Measurements from ENCODE around the gene PPP3R1. TPM values are rescaled to one million over a fixed set of nuclear protein-coding genes. Genes with fewer than 3 reads are reported as not detected.

Gene PPP3R1
- total and polyA plus RNA-seq, 9 donors = 22.4 to 75.7 (median 54.0) TPM

DNA sequence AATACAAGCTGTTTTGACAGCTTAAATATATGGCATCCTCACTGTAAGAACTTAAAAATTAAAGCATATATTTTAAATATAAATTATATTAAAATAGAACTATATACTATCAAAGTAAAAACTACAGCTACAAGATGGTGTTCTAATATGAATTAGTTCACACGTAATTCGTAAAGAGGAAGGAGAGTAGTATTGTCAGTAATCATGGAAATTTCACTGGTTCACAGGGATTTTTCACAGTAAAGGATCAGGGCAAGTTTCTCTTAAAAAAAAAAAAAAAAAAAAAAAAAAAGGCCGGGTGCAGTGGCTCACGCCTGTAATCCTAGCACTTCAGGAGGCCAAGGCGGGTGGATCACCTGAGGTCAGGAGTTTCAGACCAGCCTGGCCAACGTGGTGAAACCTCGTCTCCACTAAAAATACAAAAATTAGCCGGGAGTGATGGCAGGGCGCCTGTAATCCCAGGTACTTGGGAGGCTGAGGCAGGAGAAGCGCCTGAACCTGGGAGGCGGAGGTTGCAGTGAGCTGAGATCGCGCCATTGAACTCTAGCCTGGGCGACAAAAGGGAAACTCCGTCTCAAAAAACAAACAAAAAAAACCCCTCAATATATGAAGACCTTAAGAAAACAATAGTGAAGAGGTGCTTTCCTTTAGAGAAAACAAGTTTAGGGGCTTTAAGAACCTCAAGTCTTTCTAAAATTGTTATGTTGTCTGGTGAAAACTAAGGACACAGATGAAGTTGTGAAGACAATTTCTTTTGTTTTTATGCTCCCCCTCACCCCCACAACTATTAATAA lies 62.1 kb downstream of the PPP3R1 start:
- H3K27ac ChIP-seq = no peak overlapping the region
- H3K4me3 ChIP-seq = no peak overlapping the region
- DNase-seq = no peak
- intact Hi-C loops (cut with DNase I) = no loop called here
- no peaks in the 10 kb centered on the region for H3K36me3 ChIP-seq
- no peak for TF ChIP-seq EP300 (IDR thresholded peaks at IDR 0.05)
- TF ChIP-seq POLR2A (IDR thresholded peaks at IDR 0.05) = no peak
- TF ChIP-seq, protein P1, sequence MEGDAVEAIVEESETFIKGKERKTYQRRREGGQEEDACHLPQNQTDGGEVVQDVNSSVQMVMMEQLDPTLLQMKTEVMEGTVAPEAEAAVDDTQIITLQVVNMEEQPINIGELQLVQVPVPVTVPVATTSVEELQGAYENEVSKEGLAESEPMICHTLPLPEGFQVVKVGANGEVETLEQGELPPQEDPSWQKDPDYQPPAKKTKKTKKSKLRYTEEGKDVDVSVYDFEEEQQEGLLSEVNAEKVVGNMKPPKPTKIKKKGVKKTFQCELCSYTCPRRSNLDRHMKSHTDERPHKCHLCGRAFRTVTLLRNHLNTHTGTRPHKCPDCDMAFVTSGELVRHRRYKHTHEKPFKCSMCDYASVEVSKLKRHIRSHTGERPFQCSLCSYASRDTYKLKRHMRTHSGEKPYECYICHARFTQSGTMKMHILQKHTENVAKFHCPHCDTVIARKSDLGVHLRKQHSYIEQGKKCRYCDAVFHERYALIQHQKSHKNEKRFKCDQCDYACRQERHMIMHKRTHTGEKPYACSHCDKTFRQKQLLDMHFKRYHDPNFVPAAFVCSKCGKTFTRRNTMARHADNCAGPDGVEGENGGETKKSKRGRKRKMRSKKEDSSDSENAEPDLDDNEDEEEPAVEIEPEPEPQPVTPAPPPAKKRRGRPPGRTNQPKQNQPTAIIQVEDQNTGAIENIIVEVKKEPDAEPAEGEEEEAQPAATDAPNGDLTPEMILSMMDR (IDR thresholded peaks at IDR 0.05) = no peak
- 87 to 89% (median 88%) methylated on average over 15 of the region's 15 CpGs for WGBS, 3 donors
- no peaks in the 10 kb centered on the region for H3K9me3 ChIP-seq
- peaks cover 3% of the 10 kb centered on the region for H3K4me1 ChIP-seq (ENCODE audit: insufficient read depth)
- H3K27me3 ChIP-seq = no peaks in the 10 kb centered on the region

DNA sequence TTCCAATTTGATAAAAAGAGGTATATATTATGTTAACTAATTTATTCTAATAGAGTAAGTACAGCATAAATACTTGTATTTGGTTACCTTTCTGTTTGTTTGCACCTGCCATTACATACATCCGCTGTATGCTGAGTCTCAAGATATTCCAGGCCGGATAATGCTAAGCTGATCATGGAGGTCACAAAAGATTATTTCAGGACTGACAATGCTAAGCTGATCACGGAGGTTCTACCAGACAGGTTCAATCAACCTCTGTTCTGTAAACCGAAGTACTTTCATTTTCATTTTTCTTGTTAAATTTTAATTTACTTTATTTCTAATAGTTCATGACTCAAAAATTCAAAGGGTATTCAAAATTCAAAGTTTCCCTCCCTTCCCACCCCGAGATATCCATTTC lies 63.5 kb downstream of the PPP3R1 start:
- Histone ChIP-seq H3K9me3 (no peaks in the 10 kb centered on the region), H3K27me3 (no peaks in the 10 kb centered on the region), H3K36me3 (no peaks in the 10 kb centered on the region), H3K4me3 (no peak overlapping the region), H3K4me1 (ENCODE audit: insufficient read depth) (peaks cover 3% of the 10 kb centered on the region), H3K27ac (no peak overlapping the region)
- DNase-seq = no peak
- TF ChIP-seq EP300 (IDR thresholded peaks at IDR 0.05) (no peak), POLR2A (IDR thresholded peaks at IDR 0.05) (no peak)
- TF ChIP-seq, protein P1 (IDR thresholded peaks at IDR 0.05) = no peak
- intact Hi-C loops (cut with DNase I) = no loop called here
- 39 to 66% (median 44%) methylated on average over 5 of the region's 5 CpGs for WGBS, 3 donors

GRCh38 chr2:68187329-68187728 lies 65.0 kb downstream of the PPP3R1 start:
- 7 to 11% (median 7%) methylated on average over 1 of the region's 1 CpG for WGBS, 3 donors
- TF ChIP-seq POLR2A (IDR thresholded peaks at IDR 0.05) (no peak), EP300 (IDR thresholded peaks at IDR 0.05) (no peak)
- TF ChIP-seq, protein P1 (IDR thresholded peaks at IDR 0.05) = no peak
- Histone ChIP-seq H3K27ac (no peak overlapping the region), H3K9me3 (no peaks in the 10 kb centered on the region), H3K4me1 (ENCODE audit: insufficient read depth) (peaks cover 3% of the 10 kb centered on the region), H3K36me3 (no peaks in the 10 kb centered on the region), H3K4me3 (no peak overlapping the region), H3K27me3 (no peaks in the 10 kb centered on the region)
- DNase-seq = no peak
- intact Hi-C loops (cut with DNase I) = no loop called here

DNA sequence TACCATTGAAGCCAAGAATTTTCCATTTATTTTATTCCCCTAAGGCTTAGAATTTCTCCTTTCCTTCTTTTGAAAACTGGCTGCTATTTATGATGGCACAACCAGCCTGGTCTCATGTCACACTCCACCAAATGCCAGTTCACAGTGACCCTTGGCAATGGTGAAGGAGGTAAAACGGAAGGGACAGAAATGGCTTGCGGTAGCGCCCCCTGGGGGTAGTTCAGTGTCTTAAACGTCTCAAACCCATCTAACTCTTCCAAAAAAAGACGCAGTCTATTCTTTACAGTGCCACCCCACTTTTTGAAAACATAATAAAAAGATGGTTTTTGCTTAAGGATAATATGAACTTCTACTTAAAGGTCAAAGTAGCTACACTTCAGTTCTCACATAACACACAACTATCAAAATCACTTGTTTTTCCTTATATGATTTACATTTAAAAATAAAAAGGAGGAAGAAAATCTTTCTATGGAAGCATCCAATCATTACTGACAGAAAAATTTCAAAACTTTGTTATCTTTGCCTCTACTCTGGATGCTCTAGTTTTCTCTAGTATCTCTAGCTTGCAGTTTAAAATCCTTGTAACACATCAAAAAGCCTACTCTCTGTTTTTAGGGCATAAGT lies 66.7 kb downstream of the PPP3R1 start:
- WGBS, 3 donors = 54 to 56% (median 54%) methylated on average over 5 of the region's 5 CpGs
- TF ChIP-seq, protein P1 (IDR thresholded peaks at IDR 0.05) = no peak
- TF ChIP-seq EP300 (IDR thresholded peaks at IDR 0.05) = no peak
- TF ChIP-seq POLR2A (IDR thresholded peaks at IDR 0.05) = no peak
- H3K27ac ChIP-seq = no peak overlapping the region
- peaks cover 3% of the 10 kb centered on the region for H3K4me1 ChIP-seq (ENCODE audit: insufficient read depth)
- H3K9me3 ChIP-seq = no peaks in the 10 kb centered on the region
- no peak for DNase-seq
- intact Hi-C loops (cut with DNase I) = no loop called here
- no peaks in the 10 kb centered on the region for H3K27me3 ChIP-seq
- no peaks in the 10 kb centered on the region for H3K36me3 ChIP-seq
- no peak overlapping the region for H3K4me3 ChIP-seq
